Measurements from ENCODE around the gene REG1B. TPM values are rescaled to one million over a fixed set of nuclear protein-coding genes. Genes with fewer than 3 reads are reported as not detected.
"Not testable (repeated sequence)": the region's sequence is repeated elsewhere in the genome, so short reads cannot be mapped to it uniquely, and the experiment has no call there.

Gene REG1B
- polyA plus RNA-seq, 3 donors: 7.2 to 24,061 (median 17.0) TPM

- H3K27ac ChIP-seq (ENCODE audit: low read depth, low read length): no peak overlapping the region
- 74 to 93% (median 90%) methylated on average over 4 of the region's 4 CpGs for WGBS, 3 donors
Observed at GRCh38 chr2:79090693-79091092, 2.9 kb upstream of the REG1B start.

GRCh38 chr2:79086255-79086654, 1.5 kb downstream of the REG1B start:
- WGBS, 3 donors: 50 to 62% (median 61%) methylated on average over 4 of the region's 4 CpGs
- H3K27ac ChIP-seq (ENCODE audit: low read depth, low read length): no peak overlapping the region

GRCh38 chr2:79085382-79085781, 2.4 kb downstream of the REG1B start:
- no peak overlapping the region for H3K27ac ChIP-seq (ENCODE audit: low read depth, low read length)
- 22 to 80% (median 80%) methylated on average over 3 of the region's 3 CpGs for WGBS, 3 donors

GRCh38 chr2:79084495-79085135, 3.2 kb downstream of the REG1B start:
- 67 to 81% (median 73%) methylated on average over 3 of the region's 3 CpGs for WGBS, 3 donors
- H3K27ac ChIP-seq (ENCODE audit: low read depth, low read length): no peak overlapping the region

GRCh38 chr2:79083597-79084251, 4.1 kb downstream of the REG1B start:
- H3K27ac ChIP-seq (ENCODE audit: low read depth, low read length): no peak overlapping the region

- H3K27ac ChIP-seq (ENCODE audit: low read depth, low read length): no peak overlapping the region
- 88 to 90% (median 89%) methylated on average over 5 of the region's 5 CpGs for WGBS, 3 donors
Observed at GRCh38 chr2:79082987-79083386, 4.8 kb downstream of the REG1B start.

- 55 to 69% (median 68%) methylated on average over 2 of the region's 2 CpGs for WGBS, 3 donors
- H3K27ac ChIP-seq (ENCODE audit: low read depth, low read length): no peak overlapping the region
Observed at GRCh38 chr2:79071078-79071477, 16.7 kb downstream of the REG1B start.

- H3K27ac ChIP-seq (ENCODE audit: low read depth, low read length): no peak overlapping the region
- 74 to 80% (median 75%) methylated on average over 2 of the region's 2 CpGs for WGBS, 3 donors
Observed at GRCh38 chr2:79065201-79065600, 22.6 kb downstream of the REG1B start.

- WGBS, 3 donors: 36 to 86% (median 66%) methylated on average over 4 to 5 of the region's 5 CpGs
- H3K27ac ChIP-seq (ENCODE audit: low read depth, low read length): not testable (repeated sequence)
Observed at GRCh38 chr2:79054769-79055168, 33.0 kb downstream of the REG1B start.

GRCh38 chr2:79053486-79053885, 34.3 kb downstream of the REG1B start:
- H3K27ac ChIP-seq (ENCODE audit: low read depth, low read length): not testable (repeated sequence)
- 49 to 70% (median 60%) methylated on average over 3 to 5 of the region's 5 CpGs for WGBS, 3 donors

- 4 to 11% (median 9%) methylated on average over 1 of the region's 1 CpG for WGBS, 3 donors
- no peak overlapping the region for H3K27ac ChIP-seq (ENCODE audit: low read depth, low read length)
Observed at GRCh38 chr2:79041032-79041448, 46.8 kb downstream of the REG1B start.

GRCh38 chr2:79039944-79040343, 47.8 kb downstream of the REG1B start:
- 58 to 76% (median 74%) methylated on average over 3 of the region's 3 CpGs for WGBS, 3 donors

More at GRCh38 chr2:79039944-79040343, 47.8 kb downstream of the REG1B start:
- no peak overlapping the region for H3K27ac ChIP-seq (ENCODE audit: low read depth, low read length)

Other genes starting within 250 kb of the REG1B start
- 1,000 to 10,000 TPM in 1 of 3 donors, 1 to 10 TPM in 1, under 1 TPM in 1; 0.56 to 3,705 (median 1.0) TPM for gene REG3G, start 62.3 kb downstream of the REG1B start, polyA plus RNA-seq
- gene REG1A, start 32.5 kb upstream of the REG1B start, polyA plus RNA-seq: over 10,000 TPM in 1 of 3 donors, 10 to 100 TPM in 2; 46.4 to 98,098 (median 51.5) TPM
- 100 to 1,000 TPM in 1 of 3 donors, 1 to 10 TPM in 1, under 1 TPM in 1; 0.36 to 502 (median 1.2) TPM for gene REG3A, start 71.8 kb upstream of the REG1B start, polyA plus RNA-seq

All from adipose tissue (tissue), 3 donors.